ENCODE results near the gene PLXNC1.
A peak's percentile ranks its signal among the peaks of the same experiment; 100 is the strongest.

GRCh38 chr12:94174576-94174975 lies 26.2 kb downstream of the PLXNC1 start:
- TF ChIP-seq POLR2A (IDR thresholded peaks at IDR 0.05) = no peak
- TF ChIP-seq CTCF (IDR thresholded peaks at IDR 0.05) = no peak
- TF ChIP-seq POLR2AphosphoS5 (IDR thresholded peaks at IDR 0.05) = peak; percentile 38 to 43

Measured in upper lobe of left lung (tissue), 4 donors.